HepG2 (cell line): ENCODE measurements around the gene PCIF1. TPM values are rescaled to one million over a fixed set of nuclear protein-coding genes. Genes with fewer than 3 reads are reported as not detected.

Experiments
- ASH2L ChIP-seq: fragments of 300-600, 200-600 bp; sonication (generic); IDR thresholded peaks from 2 replicates; pipeline ENCODE4 v1.7.0; 2017; ENCODE audit warnings: low read depth, mild to moderate bottlenecking, moderate library complexity, mixed read lengths, low read length; ENCODE audit not compliant: insufficient read length
- FOXO4 ChIP-seq: sonication (generic); formaldehyde crosslinking; conservative IDR thresholded peaks from 2 replicates; pipeline ENCODE4 v1.8.1; 2023; ENCODE audit warnings: missing genetic modification reagents
- HES4 ChIP-seq: sonication (generic); formaldehyde crosslinking; IDR thresholded peaks from 2 replicates; pipeline ENCODE4 v1.9.0; 2021; ENCODE audit warnings: mild to moderate bottlenecking, missing genetic modification reagents, borderline replicate concordance
- MTERF4 ChIP-seq: sonication (generic); formaldehyde crosslinking; IDR thresholded peaks from 2 replicates; pipeline ENCODE4 v1.8.0; 2023; ENCODE audit warnings: mild to moderate bottlenecking, missing genetic modification reagents
- MXD1 ChIP-seq: sonication (generic); formaldehyde crosslinking; IDR thresholded peaks from 2 replicates; pipeline ENCODE4 v1.4.0; 2020; ENCODE audit warnings: mild to moderate bottlenecking, missing genetic modification reagents
- RCOR2 ChIP-seq: IDR thresholded peaks from 2 replicates; pipeline ENCODE4 v1.6.1; 2016; ENCODE audit warnings: missing biosample characterization, missing genetic modification reagents
- SMAD1 ChIP-seq: sonication (generic); formaldehyde crosslinking; IDR thresholded peaks from 2 replicates; pipeline ENCODE4 v1.4.0; 2020; ENCODE audit warnings: missing genetic modification reagents, low read depth, mild to moderate bottlenecking, borderline replicate concordance
- SP140L ChIP-seq: sonication (generic); formaldehyde crosslinking; IDR thresholded peaks from 2 replicates; pipeline ENCODE4 v1.4.0; 2020; ENCODE audit warnings: missing genetic modification reagents, borderline replicate concordance
- ZBTB38 ChIP-seq: sonication (generic); formaldehyde crosslinking; IDR thresholded peaks from 2 replicates; pipeline ENCODE4 v1.5.1; 2020; ENCODE audit warnings: mild to moderate bottlenecking, missing genetic modification reagents
- ZBTB39 ChIP-seq: sonication (generic); formaldehyde crosslinking; IDR thresholded peaks from 2 replicates; pipeline ENCODE4 v1.5.0; 2020; ENCODE audit warnings: missing genetic modification reagents
- ZMYM3 ChIP-seq: sonication (generic); formaldehyde crosslinking; IDR thresholded peaks from 2 replicates; pipeline ENCODE4 v1.5.1; 2020; ENCODE audit warnings: mild to moderate bottlenecking, missing genetic modification reagents
- ZNF136 ChIP-seq: sonication (generic); formaldehyde crosslinking; IDR thresholded peaks from 2 replicates; pipeline ENCODE4 v1.8.1; 2022; ENCODE audit warnings: low read depth, mild to moderate bottlenecking, moderate library complexity, missing genetic modification reagents
- ZNF460 ChIP-seq: sonication (generic); formaldehyde crosslinking; IDR thresholded peaks from 2 replicates; pipeline ENCODE4 v1.5.1; 2020; ENCODE audit warnings: missing genetic modification reagents, mild to moderate bottlenecking, borderline replicate concordance
- ZNF546 ChIP-seq: sonication (generic); formaldehyde crosslinking; conservative IDR thresholded peaks from 2 replicates; pipeline ENCODE4 v1.8.1; 2023; ENCODE audit warnings: mild to moderate bottlenecking, missing genetic modification reagents
- ZNF563 ChIP-seq: sonication (generic); formaldehyde crosslinking; IDR thresholded peaks from 2 replicates; pipeline ENCODE4 v1.8.0; 2022; ENCODE audit warnings: mild to moderate bottlenecking, moderate library complexity, missing genetic modification reagents
- ZNF580 ChIP-seq: IDR thresholded peaks from 2 replicates; pipeline ENCODE4 v1.6.1; 2016; ENCODE audit warnings: low read depth, borderline replicate concordance
- ZNF770 ChIP-seq: sonication (generic); formaldehyde crosslinking; IDR thresholded peaks from 2 replicates; pipeline ENCODE4 v1.5.0; 2020; ENCODE audit warnings: mild to moderate bottlenecking, missing genetic modification reagents
- ZNF776 ChIP-seq: sonication (generic); formaldehyde crosslinking; IDR thresholded peaks from 2 replicates; pipeline ENCODE4 v1.4.0; 2020; ENCODE audit warnings: mild to moderate bottlenecking, missing genetic modification reagents
- polyA plus RNA-seq, 8 experiments: library from polyadenylated mRNA; depleted of rRNA in 3 of 8; stranded (reverse) in 7 of 8; unstranded in 1 of 8; fragments of >200 nt; fragmentation: Illumina TruSeq in 4 of 8; extraction: Trizol in 4 of 8; gene quantifications; 2 replicates each; pipeline versions ENCODE4 v1.2.1 to v1.2.3, GENCODE V29; 2011 to 2016; ENCODE audit warnings: low read depth in 4 of 8, missing spikeins in 1 of 8, mixed read lengths in 1 of 8; ENCODE audit not compliant: insufficient read depth in 1 of 8
- total RNA-seq, 5 experiments: library from RNA; depleted of rRNA; stranded (reverse); fragments of >200 nt; fragmentation: Illumina TruSeq; extraction: Trizol; gene quantifications; 2 replicates each; pipeline ENCODE4 v1.2.3, GENCODE V29; 2016; ENCODE audit warnings: low read depth in 1 of 5

The PCIF1 gene
- total and polyA plus RNA-seq, 2 of the 13 experiments (the other 11 are each of a cell fraction or from before 2014, with no cell fraction given): 20.9 to 24.4 TPM

GRCh38 chr20:45931680-45932079 lies 2.8 kb upstream of the PCIF1 start (continued):
- 0 out of 2 replicates have a peak, but pooled peaks have one; percentile 46 for TF ChIP-seq FOXO4 (CRISPR knock-in tag)
- peak; percentile 79 for TF ChIP-seq ZMYM3
- 0 out of 2 replicates have a peak, but pooled peaks have one; percentile 1 for TF ChIP-seq ZNF136 (CRISPR knock-in tag)
- peak; percentile 80 for TF ChIP-seq ZNF460 (CRISPR knock-in tag)
- TF ChIP-seq HES4 (CRISPR knock-in tag): 0 out of 2 replicates have a peak, but pooled peaks have one; percentile 38
- peak; percentile 34; the same call in 1 of the 2 replicates for TF ChIP-seq ZBTB39
- TF ChIP-seq ZBTB38: peak; percentile 79
- peak; percentile 98 for TF ChIP-seq ZNF770 (CRISPR knock-in tag)
- peak; percentile 41 for TF ChIP-seq ASH2L
- 0 out of 2 replicates have a peak, but pooled peaks have one; percentile 55 for TF ChIP-seq SP140L (CRISPR knock-in tag)
- TF ChIP-seq ZNF563 (CRISPR knock-in tag): peak; percentile 62
- 0 out of 2 replicates have a peak, but pooled peaks have one; percentile 39 for TF ChIP-seq MXD1 (CRISPR knock-in tag)
- TF ChIP-seq RCOR2 (CRISPR knock-in tag): 0 out of 2 replicates have a peak, but pooled peaks have one; percentile 27
- TF ChIP-seq ZNF546 (CRISPR knock-in tag): 0 out of 2 replicates have a peak, but pooled peaks have one; percentile 13
- 0 out of 2 replicates have a peak, but pooled peaks have one; percentile 14 for TF ChIP-seq ZNF776 (CRISPR knock-in tag)
- 0 out of 2 replicates have a peak, but pooled peaks have one; percentile 15 for TF ChIP-seq SMAD1 (CRISPR knock-in tag)
- peak; percentile 65; the same call in 1 of the 2 replicates for TF ChIP-seq MTERF4 (CRISPR knock-in tag)
- peak; percentile 61; the same call in 1 of the 2 replicates for TF ChIP-seq ZNF580 (CRISPR knock-in tag)
